ENCODE data around the gene SMIM1. TPM values are rescaled to one million over a fixed set of nuclear protein-coding genes. Genes with fewer than 3 reads are reported as not detected.

Gene SMIM1
- total RNA-seq, 2 donors from 2014 or later: 25.4 to 35.9 TPM

Other genes with a start within 250 kb of the SMIM1 start
- 10 to 100 TPM; 12.4 to 15.8 TPM for gene MEGF6, start 161.2 kb upstream of the SMIM1 start, total RNA-seq
- gene TPRG1L, start 147.7 kb upstream of the SMIM1 start, total RNA-seq: 10 to 100 TPM; 41.3 to 42.6 TPM
- gene WRAP73, start 122.6 kb upstream of the SMIM1 start, total RNA-seq: 10 to 100 TPM; 11.3 to 11.8 TPM
- under 1 TPM in 1 of 2 donors, not detected in 1; 0.06 TPM for gene TP73, start 120.2 kb upstream of the SMIM1 start, total RNA-seq
- not detected for gene CCDC27, start 20.3 kb upstream of the SMIM1 start, total RNA-seq
- 10 to 100 TPM; 41.4 to 43.4 TPM for gene LRRC47, start 23.7 kb downstream of the SMIM1 start, total RNA-seq
- gene CEP104, start 84.5 kb downstream of the SMIM1 start, total RNA-seq: 10 to 100 TPM; 28.6 to 37.5 TPM
- 1 to 10 TPM; 4.0 to 4.1 TPM for gene DFFB, start 84.7 kb downstream of the SMIM1 start, total RNA-seq
- 10 to 100 TPM; 13.2 to 14.0 TPM for gene C1orf174, start 127.5 kb downstream of the SMIM1 start, total RNA-seq

All from left cardiac atrium (tissue), 2 donors.